Measurements from ENCODE around the gene ARID2.

ARID2 gene

GRCh38 chr12:45757172-45757571 is 27.7 kb downstream of the ARID2 start:
- Histone ChIP-seq H3K23ac (ENCODE audit: low read depth, low read length, poor library complexity) (no peak overlapping the region), H3K36me3 (replicated peaks in 1 of 2; ENCODE audit: control insufficient read depth in 2 of 2, insufficient read depth in 2 of 2, low read length in 2 of 2) (peaks cover 0 to 35% of the 10 kb centered on the region in 2 donors), H4K8ac (ENCODE audit: low read depth, low read length) (no peak overlapping the region), H2AFZ (ENCODE audit: low read length) (no peak overlapping the region), H3K27me3 (ENCODE audit: control insufficient read depth in 3 of 3, insufficient read depth in 3 of 3, low read depth in 1 of 3, low read length in 3 of 3) (no peaks in the 10 kb centered on the region), H3K27ac (replicated peaks; ENCODE audit: low read length) (no peak overlapping the region), H2BK120ac (ENCODE audit: low read depth, low read length) (no peak overlapping the region), H3K9ac (ENCODE audit: low read depth, low read length, poor library complexity) (no peak overlapping the region), H3K4me1 (ENCODE audit: control insufficient read depth in 2 of 2, insufficient read depth in 1 of 2, low read depth in 1 of 2, low read length in 2 of 2) (peaks cover 0 to 2% of the 10 kb centered on the region in 2 donors), H3K14ac (ENCODE audit: low read length) (no peak overlapping the region), H3K4ac (ENCODE audit: low read length) (no peak overlapping the region), H3K4me3 (ENCODE audit: low read length in 2 of 2) (no peak overlapping the region), H3K79me1 (ENCODE audit: low read depth, low read length) (no peaks in the 10 kb centered on the region), H2BK5ac (ENCODE audit: low read length) (no peak overlapping the region), H4K91ac (ENCODE audit: low read depth, low read length, poor library complexity) (no peak overlapping the region), H2AK5ac (ENCODE audit: low read depth, low read length) (no peak overlapping the region), H2BK12ac (ENCODE audit: low read length) (no peak overlapping the region), H2BK15ac (ENCODE audit: low read length) (no peak overlapping the region), H3K9me3 (replicated peaks in 1 of 2; ENCODE audit: control insufficient read depth in 2 of 2, insufficient read depth in 1 of 2, low read depth in 1 of 2, low read length in 2 of 2) (no peaks in the 10 kb centered on the region), H3K4me2 (ENCODE audit: insufficient read depth, low read length, poor library complexity, severe bottlenecking) (no peak overlapping the region), H3K18ac (ENCODE audit: low read length) (no peak overlapping the region)
- no peak for DNase-seq (ENCODE audit: low spot score)
- WGBS, 2 donors (ENCODE audit: extremely low coverage in 2 of 2, insufficient read length in 2 of 2, insufficient replicate concordance in 1 of 2): no CpG with 5 or more reads among the region's 3 CpGs

- H3K4me1 ChIP-seq (ENCODE audit: control insufficient read depth in 2 of 2, insufficient read depth in 1 of 2, low read depth in 1 of 2, low read length in 2 of 2): peaks cover 0 to 2% of the 10 kb centered on the region in 2 donors
- no peak overlapping the region for H2BK5ac ChIP-seq (ENCODE audit: low read length)
- H3K79me1 ChIP-seq (ENCODE audit: low read depth, low read length): no peaks in the 10 kb centered on the region
- no peak overlapping the region for H2BK12ac ChIP-seq (ENCODE audit: low read length)
- H3K4me2 ChIP-seq (ENCODE audit: insufficient read depth, low read length, poor library complexity, severe bottlenecking): no peak overlapping the region
- peaks cover 0 to 2% of the 10 kb centered on the region in 2 donors for H3K9me3 ChIP-seq (replicated peaks in 1 of 2; ENCODE audit: control insufficient read depth in 2 of 2, insufficient read depth in 1 of 2, low read depth in 1 of 2, low read length in 2 of 2)
- no CpG with 5 or more reads among the region's 4 CpGs for WGBS, 2 donors (ENCODE audit: extremely low coverage in 2 of 2, insufficient read length in 2 of 2, insufficient replicate concordance in 1 of 2)
- no peak overlapping the region for H4K8ac ChIP-seq (ENCODE audit: low read depth, low read length)
- peaks cover 0 to 19% of the 10 kb centered on the region in 2 donors for H3K36me3 ChIP-seq (replicated peaks in 1 of 2; ENCODE audit: control insufficient read depth in 2 of 2, insufficient read depth in 2 of 2, low read length in 2 of 2)
- H2AFZ ChIP-seq (ENCODE audit: low read length): no peak overlapping the region
- no peak overlapping the region for H2BK15ac ChIP-seq (ENCODE audit: low read length)
- H2BK120ac ChIP-seq (ENCODE audit: low read depth, low read length): no peak overlapping the region
- H3K9ac ChIP-seq (ENCODE audit: low read depth, low read length, poor library complexity): no peak overlapping the region
- no peak for DNase-seq (ENCODE audit: low spot score)
- H3K4ac ChIP-seq (ENCODE audit: low read length): no peak overlapping the region
- H4K91ac ChIP-seq (ENCODE audit: low read depth, low read length, poor library complexity): no peak overlapping the region
- no peak overlapping the region for H3K4me3 ChIP-seq (ENCODE audit: low read length in 2 of 2)
- no peaks in the 10 kb centered on the region for H3K27me3 ChIP-seq (ENCODE audit: control insufficient read depth in 3 of 3, insufficient read depth in 3 of 3, low read depth in 1 of 3, low read length in 3 of 3)
- no peak overlapping the region for H3K27ac ChIP-seq (replicated peaks; ENCODE audit: low read length)
- no peak overlapping the region for H2AK5ac ChIP-seq (ENCODE audit: low read depth, low read length)
- H3K23ac ChIP-seq (ENCODE audit: low read depth, low read length, poor library complexity): no peak overlapping the region
- no peak overlapping the region for H3K18ac ChIP-seq (ENCODE audit: low read length)
- no peak overlapping the region for H3K14ac ChIP-seq (ENCODE audit: low read length)
Measured at GRCh38 chr12:45760333-45760732, 30.8 kb downstream of the ARID2 start.

GRCh38 chr12:45762185-45763110 is 32.9 kb downstream of the ARID2 start:
- H3K27ac ChIP-seq (replicated peaks; ENCODE audit: low read length): no peak overlapping the region
- H3K79me1 ChIP-seq (ENCODE audit: low read depth, low read length): no peaks in the 10 kb centered on the region
- no peak overlapping the region for H4K8ac ChIP-seq (ENCODE audit: low read depth, low read length)
- no peak overlapping the region for H2BK5ac ChIP-seq (ENCODE audit: low read length)
- no CpG with 5 or more reads among the region's 3 CpGs for WGBS, 2 donors (ENCODE audit: extremely low coverage in 2 of 2, insufficient read length in 2 of 2, insufficient replicate concordance in 1 of 2)
- H3K23ac ChIP-seq (ENCODE audit: low read depth, low read length, poor library complexity): no peak overlapping the region
- H4K91ac ChIP-seq (ENCODE audit: low read depth, low read length, poor library complexity): no peak overlapping the region
- H3K4me3 ChIP-seq (ENCODE audit: low read length in 2 of 2): no peak overlapping the region
- no peaks in the 10 kb centered on the region for H3K27me3 ChIP-seq (ENCODE audit: control insufficient read depth in 3 of 3, insufficient read depth in 3 of 3, low read depth in 1 of 3, low read length in 3 of 3)
- no peak overlapping the region for H2BK12ac ChIP-seq (ENCODE audit: low read length)
- no peak overlapping the region for H2BK15ac ChIP-seq (ENCODE audit: low read length)
- no peak overlapping the region for H2AFZ ChIP-seq (ENCODE audit: low read length)
- no peaks in the 10 kb centered on the region for H3K4me1 ChIP-seq (ENCODE audit: control insufficient read depth in 2 of 2, insufficient read depth in 1 of 2, low read depth in 1 of 2, low read length in 2 of 2)
- no peak overlapping the region for H3K14ac ChIP-seq (ENCODE audit: low read length)
- H2AK5ac ChIP-seq (ENCODE audit: low read depth, low read length): no peak overlapping the region
- H2BK120ac ChIP-seq (ENCODE audit: low read depth, low read length): no peak overlapping the region
- no peak overlapping the region for H3K4me2 ChIP-seq (ENCODE audit: insufficient read depth, low read length, poor library complexity, severe bottlenecking)
- H3K4ac ChIP-seq (ENCODE audit: low read length): no peak overlapping the region
- no peak overlapping the region for H3K18ac ChIP-seq (ENCODE audit: low read length)
- peaks cover 0 to 7% of the 10 kb centered on the region in 2 donors for H3K9me3 ChIP-seq (replicated peaks in 1 of 2; ENCODE audit: control insufficient read depth in 2 of 2, insufficient read depth in 1 of 2, low read depth in 1 of 2, low read length in 2 of 2)
- DNase-seq (ENCODE audit: low spot score): no peak
- H3K36me3 ChIP-seq (replicated peaks in 1 of 2; ENCODE audit: control insufficient read depth in 2 of 2, insufficient read depth in 2 of 2, low read length in 2 of 2): peaks cover 0 to 11% of the 10 kb centered on the region in 2 donors
- no peak overlapping the region for H3K9ac ChIP-seq (ENCODE audit: low read depth, low read length, poor library complexity)

- Histone ChIP-seq H2BK5ac (ENCODE audit: low read length) (no peak overlapping the region), H3K9me3 (replicated peaks in 1 of 2; ENCODE audit: control insufficient read depth in 2 of 2, insufficient read depth in 1 of 2, low read depth in 1 of 2, low read length in 2 of 2) (peaks cover 0 to 12% of the 10 kb centered on the region in 2 donors), H2AFZ (ENCODE audit: low read length) (no peak overlapping the region), H3K18ac (ENCODE audit: low read length) (no peak overlapping the region), H3K27me3 (ENCODE audit: control insufficient read depth in 3 of 3, insufficient read depth in 3 of 3, low read depth in 1 of 3, low read length in 3 of 3) (no peaks in the 10 kb centered on the region), H3K4ac (ENCODE audit: low read length) (no peak overlapping the region), H3K23ac (ENCODE audit: low read depth, low read length, poor library complexity) (no peak overlapping the region), H3K4me3 (ENCODE audit: low read length in 2 of 2) (no peak overlapping the region), H3K14ac (ENCODE audit: low read length) (no peak overlapping the region), H3K27ac (replicated peaks; ENCODE audit: low read length) (no peak overlapping the region), H3K4me2 (ENCODE audit: insufficient read depth, low read length, poor library complexity, severe bottlenecking) (no peak overlapping the region), H2BK15ac (ENCODE audit: low read length) (no peak overlapping the region), H3K79me1 (ENCODE audit: low read depth, low read length) (no peaks in the 10 kb centered on the region), H4K91ac (ENCODE audit: low read depth, low read length, poor library complexity) (no peak overlapping the region), H3K9ac (ENCODE audit: low read depth, low read length, poor library complexity) (no peak overlapping the region), H4K8ac (ENCODE audit: low read depth, low read length) (no peak overlapping the region), H2AK5ac (ENCODE audit: low read depth, low read length) (no peak overlapping the region), H3K36me3 (replicated peaks in 1 of 2; ENCODE audit: control insufficient read depth in 2 of 2, insufficient read depth in 2 of 2, low read length in 2 of 2) (peaks cover 0 to 11% of the 10 kb centered on the region in 2 donors), H2BK12ac (ENCODE audit: low read length) (no peak overlapping the region), H3K4me1 (ENCODE audit: control insufficient read depth in 2 of 2, insufficient read depth in 1 of 2, low read depth in 1 of 2, low read length in 2 of 2) (peaks cover 0 to 2% of the 10 kb centered on the region in 2 donors), H2BK120ac (ENCODE audit: low read depth, low read length) (no peak overlapping the region)
- WGBS, 2 donors (ENCODE audit: extremely low coverage in 2 of 2, insufficient read length in 2 of 2, insufficient replicate concordance in 1 of 2): no CpG with 5 or more reads among the region's 4 CpGs
- DNase-seq (ENCODE audit: low spot score): no peak
Measured at GRCh38 chr12:45763381-45763780, 33.9 kb downstream of the ARID2 start.
